GM19463 (cell line): ENCODE results near the gene GRAMD4.
A peak's percentile ranks its signal among the peaks of the same experiment; 100 is the strongest.

Source experiments
- ATAC-seq: cut with Tn5 transposase; IDR thresholded peaks from one replicate; pipeline ENCODE4 v1.9.1; 2021; ENCODE audit warnings: mild to moderate bottlenecking, moderate library complexity; ENCODE audit not compliant: unreplicated experiment

The GRAMD4 gene

DNA sequence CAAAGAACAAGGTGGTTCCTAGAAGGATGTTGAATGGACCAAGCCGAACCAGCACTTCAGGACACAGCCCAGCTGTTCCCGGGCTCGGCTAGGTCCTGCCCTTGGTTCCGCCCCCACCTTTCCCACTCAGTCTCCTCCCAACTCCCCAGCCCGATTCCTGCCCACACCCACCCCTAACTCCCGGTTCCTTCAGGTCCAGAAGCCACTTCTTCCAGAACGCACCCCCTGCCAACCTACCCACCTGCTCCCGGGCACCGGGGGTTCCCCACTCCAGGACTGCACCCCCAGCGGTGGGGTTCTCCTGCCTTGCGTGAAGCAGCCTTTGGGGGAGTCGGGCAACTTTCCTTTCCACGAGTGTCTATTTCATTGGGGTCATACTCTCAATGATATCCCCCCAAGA is 87.1 kb downstream of the GRAMD4 start:
- ATAC-seq, result no peak

DNA sequence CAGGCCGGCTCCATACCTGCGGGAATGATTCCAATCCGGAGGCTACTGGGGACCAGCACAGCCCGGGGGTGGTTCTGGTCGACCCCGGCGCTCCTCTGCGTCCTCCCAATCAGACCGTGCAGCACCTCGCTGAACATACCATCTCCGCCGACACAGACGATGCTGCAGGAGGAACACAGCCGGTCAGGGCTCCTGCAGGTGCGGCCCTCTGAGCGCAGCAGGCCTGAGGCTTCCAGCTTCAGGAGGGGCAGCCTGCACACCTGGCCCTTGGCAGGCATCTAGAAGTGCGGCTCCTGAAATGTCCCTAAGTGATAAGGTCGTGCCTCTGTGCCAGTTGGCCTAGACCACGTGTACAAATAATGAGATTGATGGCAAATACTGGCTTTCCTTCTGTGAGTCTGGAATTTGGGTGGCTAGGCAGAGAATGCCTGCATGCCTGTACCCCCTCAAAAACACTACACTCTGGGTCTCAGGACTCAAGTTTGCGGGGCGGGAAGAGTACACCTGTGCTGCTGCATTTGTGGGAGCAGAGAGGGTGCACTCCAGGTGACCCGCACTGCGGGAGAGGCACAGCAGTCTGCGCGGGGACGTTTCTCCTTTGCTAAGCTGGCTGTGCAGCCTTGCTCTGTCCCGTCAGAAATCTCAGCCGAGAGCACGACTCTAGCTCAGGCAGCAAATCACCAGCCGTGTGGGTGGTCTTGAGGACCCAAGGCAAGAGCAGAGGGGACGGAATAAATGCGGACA is 87.8 kb downstream of the GRAMD4 start:
- ATAC-seq, result no peak

DNA sequence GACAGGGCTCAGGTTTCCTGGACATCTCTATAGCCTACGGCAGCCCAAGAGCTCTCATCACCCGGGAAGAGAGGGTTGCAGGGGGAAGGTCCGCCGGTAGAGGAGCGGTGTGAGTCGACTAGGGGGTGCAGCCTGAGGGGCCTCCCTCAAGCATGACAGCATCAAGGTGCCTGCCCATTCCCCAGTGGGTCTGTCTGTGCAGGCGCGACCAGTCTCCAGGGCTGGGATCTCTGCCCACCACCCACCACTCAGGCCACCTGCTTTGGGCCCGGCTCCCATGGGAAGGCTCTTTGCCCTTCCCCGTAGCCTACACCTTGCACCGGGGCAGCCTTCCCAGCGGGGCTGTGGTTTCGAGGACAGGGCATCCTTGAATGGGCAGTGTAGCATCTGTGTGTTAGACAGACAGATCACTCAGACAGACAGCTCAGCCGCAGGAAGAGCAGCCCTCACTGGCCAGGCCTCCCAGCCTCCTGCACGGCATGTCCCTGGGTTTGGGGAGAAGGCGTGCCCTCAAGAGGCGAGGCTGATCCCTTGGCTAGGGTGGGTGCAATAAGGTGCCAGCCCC is 88.7 kb downstream of the GRAMD4 start:
- no peak for ATAC-seq

DNA sequence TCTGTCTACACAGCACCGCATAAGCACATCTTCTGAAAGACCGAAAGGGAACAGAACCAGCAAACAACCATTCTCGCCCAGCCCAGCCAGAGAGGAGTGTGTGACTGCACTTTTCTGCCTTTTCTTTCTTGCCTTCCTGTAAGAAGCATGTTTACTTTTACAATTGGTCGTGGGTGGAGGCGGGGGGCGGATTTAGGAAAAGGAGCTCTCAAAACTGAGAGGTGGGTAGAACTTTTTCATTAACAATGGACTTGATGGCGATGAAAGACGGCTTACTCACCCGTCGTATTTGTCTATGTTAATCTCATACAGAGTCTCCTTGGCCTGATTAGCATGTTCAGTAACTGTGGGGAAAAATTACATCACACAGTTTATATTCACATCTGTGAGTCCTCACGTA is 90.6 kb downstream of the GRAMD4 start:
- ATAC-seq, result no peak

DNA sequence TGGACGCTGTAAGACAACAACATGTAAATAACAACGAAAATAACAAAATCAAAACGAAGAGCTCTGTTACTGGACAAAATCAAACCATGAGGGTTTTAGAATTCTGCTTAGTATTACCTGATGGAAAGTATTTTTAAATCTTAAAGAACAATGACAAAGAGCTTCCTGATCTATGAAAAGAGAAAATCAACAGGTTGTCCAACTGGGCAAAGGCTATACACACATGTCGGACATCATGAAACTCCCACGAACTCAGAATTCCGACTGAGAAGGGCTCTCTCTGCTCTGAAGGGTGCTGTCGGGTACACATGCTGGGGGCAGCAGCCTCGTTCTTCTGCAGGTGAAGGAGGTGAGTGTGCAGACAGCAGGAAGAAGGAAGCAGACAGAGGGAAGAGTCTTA is 92.1 kb downstream of the GRAMD4 start:
- ATAC-seq, result no peak

DNA sequence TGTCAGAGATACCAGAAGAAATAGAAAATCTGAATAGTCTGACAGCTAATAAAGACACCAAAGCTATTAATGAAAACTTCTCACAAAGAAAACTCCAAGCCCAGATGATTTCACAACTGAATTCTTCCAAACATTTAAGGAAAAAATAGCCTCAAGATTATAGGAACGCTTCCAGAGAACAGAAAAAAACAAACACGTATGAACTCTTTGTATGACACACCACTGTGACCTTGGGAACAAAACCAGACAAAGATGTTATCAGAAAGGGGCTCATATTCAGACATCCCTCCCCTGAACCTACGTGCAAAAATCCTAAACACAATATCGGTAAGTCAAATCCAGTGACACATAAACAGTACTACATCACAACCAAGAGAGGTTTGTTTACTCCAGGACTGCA is 94.4 kb downstream of the GRAMD4 start:
- ATAC-seq, result no peak

DNA sequence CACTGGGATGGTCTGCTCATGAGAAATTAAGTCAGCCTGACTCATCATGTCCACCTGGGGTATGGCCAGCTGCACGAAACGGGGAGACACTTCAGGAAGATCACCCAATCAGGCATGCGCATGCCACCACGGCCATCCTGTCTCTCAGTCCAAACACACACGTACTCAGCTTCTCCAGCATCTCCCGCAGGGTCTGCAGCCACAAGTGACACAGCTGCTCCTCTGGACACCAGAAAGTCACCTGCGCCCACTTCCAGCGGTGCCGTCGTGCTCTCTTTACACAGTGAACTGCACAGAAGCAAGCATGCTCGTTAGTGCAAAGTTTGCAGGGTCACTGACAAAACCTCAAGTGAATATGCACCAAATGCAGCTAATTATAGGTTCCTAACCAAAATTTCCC is 99.7 kb downstream of the GRAMD4 start:
- no peak for ATAC-seq

DNA sequence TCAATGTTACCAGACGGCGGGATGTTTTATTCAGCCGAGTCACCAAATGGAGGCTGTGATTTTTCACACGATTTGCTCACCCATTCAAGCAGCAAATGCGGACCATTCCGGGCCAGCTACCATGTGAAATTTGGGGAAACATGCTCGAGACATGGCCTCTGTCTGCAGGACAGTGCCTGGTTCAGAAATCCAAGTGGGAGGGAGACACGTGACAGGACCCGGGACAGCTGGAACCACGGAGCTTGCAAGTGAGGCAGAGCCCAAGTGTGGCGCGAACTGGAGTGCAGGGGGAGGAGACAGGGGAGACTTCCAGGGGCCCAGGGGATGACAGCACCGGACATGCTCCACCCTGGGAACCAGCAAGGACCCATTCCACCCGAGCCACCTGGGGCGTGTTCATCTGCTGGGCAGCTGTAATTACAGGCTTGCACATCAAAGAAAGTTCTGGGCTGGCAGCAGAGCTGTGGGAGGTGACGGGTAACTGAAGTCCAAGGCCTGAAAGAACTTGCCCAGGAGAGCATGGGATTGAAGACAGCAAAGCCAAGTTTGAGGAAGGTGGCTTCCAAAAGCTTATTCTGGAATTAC is 101.4 kb downstream of the GRAMD4 start:
- ATAC-seq, result no peak

DNA sequence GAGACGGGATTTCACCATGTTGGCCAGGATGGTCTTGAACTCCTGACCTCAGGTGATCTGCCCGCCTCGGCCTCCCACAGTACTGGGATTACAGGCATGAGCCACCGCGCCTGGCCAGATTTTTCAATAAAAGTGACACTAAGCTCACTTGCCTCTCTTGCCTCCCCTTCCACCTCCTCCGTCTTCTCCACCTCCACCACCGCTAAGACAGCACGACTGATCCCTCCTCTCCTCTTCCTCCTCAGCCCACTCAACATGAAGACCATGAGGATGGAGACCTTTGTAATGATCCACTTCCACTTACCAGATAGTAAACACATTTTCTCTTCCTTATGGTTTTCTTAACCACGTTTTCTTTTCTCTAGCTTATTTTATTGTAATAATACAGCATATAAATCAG is 103.7 kb downstream of the GRAMD4 start:
- ATAC-seq, result no peak

DNA sequence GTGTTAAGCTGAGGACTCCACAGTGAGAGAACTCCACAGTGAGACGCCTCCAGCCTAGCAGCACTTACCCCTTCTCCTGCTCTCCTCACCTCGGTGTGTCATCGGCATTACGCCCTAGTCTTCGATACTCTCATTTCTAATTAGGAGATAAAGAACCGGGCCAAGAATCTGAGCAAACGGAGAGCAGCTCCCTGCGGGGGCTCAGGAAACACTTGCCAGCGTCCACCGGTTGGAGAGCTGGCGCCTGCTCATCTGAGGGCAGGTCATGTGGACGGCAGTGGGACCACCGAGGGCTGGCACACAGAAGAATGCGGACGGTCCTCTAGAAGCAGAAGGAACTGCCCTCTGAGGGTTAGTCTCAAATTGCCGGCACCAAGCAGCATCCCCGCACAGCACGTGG is 104.9 kb downstream of the GRAMD4 start:
- ATAC-seq, result no peak

DNA sequence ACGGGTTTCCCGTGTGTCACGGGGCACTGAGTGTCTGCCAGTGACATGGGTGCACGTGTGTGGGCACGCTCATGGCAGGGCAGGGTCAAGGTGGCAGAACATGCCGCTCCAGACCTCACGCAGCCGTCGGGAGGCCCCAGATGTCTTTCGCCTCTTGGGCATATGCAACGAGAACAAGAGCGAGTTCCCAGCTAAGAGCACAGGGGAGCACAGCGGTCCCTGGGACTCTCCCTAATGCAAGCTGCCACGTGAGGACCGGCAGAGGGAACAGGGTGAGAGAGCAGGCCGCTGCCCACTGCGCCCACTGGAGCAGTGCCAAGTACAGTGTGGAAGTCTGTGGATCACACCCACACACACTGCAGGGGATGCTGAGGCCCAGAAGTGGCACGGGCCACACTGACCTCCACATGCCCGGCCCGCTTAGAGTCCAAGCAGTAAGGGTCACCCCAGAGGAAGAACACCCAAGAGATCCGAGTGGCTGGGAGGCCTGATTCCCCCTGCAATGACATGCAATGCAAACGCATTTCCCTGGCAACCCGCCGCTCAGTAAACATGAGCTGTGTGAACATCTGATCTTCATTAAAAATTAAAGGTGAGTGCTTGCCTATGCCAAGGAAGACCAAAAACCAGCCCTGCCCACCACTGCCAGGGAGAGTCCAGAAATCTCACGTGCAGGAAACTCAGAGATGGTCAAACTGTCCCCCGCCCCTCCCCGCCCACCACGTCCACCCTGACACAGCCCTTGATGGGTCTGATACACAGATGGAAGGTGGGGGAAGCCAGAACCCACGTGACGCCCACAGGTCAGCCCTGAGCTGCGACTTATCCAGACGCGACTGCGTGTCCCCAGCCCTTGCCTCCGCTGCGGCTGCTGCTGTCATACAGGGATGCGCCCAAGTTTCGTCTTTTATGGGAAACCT is 106.1 kb downstream of the GRAMD4 start:
- ATAC-seq, result peak; percentile 47

DNA sequence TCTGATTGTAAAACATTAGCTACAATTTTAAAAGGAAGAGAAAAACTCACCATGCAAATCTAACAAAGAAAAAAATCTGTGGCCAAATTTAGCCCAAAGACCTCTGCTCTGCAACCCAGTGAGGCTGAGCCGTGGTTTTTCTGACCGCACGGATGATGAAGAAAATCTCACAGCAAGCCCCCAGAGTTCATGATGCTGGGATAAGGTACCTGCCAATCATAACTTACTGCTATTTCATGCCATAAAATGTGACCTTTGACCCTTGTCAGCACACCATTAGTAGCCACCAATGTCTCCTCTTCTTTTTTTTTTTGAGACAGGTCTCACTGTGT is 106.8 kb downstream of the GRAMD4 start:
- peak; percentile 51 for ATAC-seq

DNA sequence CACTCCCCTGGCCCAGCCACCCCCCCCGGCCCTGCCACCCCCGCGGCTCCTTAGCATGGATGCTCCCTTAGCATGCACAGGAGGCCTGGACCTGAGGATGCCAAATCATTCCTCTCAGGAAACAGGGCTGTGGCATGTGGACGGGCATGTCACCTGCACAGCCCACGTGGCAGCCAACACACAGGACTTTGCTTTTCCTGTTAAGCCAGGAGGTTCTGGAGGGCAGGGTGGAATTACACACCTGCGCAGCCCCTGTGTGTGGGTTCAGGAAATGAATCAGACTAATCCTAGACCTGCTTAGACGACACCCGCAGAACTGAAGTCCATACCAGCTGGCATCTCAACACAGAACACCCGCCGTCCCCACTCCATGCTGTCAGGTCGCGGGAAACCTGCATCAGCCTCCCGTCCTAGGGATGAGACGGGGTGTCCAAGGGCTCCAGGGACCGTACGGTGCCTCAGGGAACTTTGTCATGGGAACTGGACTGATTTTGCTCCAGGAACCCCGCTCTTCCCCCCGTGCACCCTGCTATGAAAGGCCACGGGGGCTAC is 107.7 kb downstream of the GRAMD4 start:
- no peak for ATAC-seq

DNA sequence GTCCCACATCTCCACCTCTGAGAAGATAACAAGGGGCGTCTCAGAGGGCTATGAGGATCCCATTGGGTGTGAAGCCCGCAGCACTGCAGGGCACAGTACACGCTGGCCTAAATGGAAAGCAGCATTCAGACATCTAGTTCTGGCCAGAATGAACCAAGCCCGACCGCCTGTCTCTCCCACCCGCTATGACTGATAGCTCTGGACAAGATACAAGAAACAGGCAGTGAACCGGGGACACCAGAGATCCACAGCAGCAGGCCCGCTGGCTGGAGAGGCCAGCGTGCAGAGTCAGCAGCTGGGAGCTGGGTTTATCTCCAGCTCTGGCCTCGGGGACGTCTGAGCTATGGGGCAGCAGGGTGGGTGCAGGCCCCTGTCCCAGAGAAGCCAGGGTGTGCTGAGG is 108.3 kb downstream of the GRAMD4 start:
- no peak for ATAC-seq
